Measurements from ENCODE around the gene SLCO4A1.

The SLCO4A1 gene

GRCh38 chr20:62686869-62687830 lies 44.8 kb downstream of the SLCO4A1 start:
- no peak for DNase-seq
- TF ChIP-seq GATA1 (IDR thresholded peaks at IDR 0.05; ENCODE audit: low read depth, low read length) (no peak), POLR2A (IDR thresholded peaks at IDR 0.05; ENCODE audit: low read length) (no peak)

GRCh38 chr20:62688083-62688482 lies 45.8 kb downstream of the SLCO4A1 start:
- no peak for DNase-seq
- TF ChIP-seq POLR2A (IDR thresholded peaks at IDR 0.05; ENCODE audit: low read length) (no peak), GATA1 (IDR thresholded peaks at IDR 0.05; ENCODE audit: low read depth, low read length) (no peak)

GRCh38 chr20:62688855-62689460 lies 46.7 kb downstream of the SLCO4A1 start:
- TF ChIP-seq GATA1 (IDR thresholded peaks at IDR 0.05; ENCODE audit: low read depth, low read length) (no peak), POLR2A (IDR thresholded peaks at IDR 0.05; ENCODE audit: low read length) (no peak)
- DNase-seq, result no peak

- no peak for TF ChIP-seq POLR2A (IDR thresholded peaks at IDR 0.05; ENCODE audit: low read length)
- TF ChIP-seq GATA1 (IDR thresholded peaks at IDR 0.05; ENCODE audit: low read depth, low read length), result no peak
- DNase-seq, result no peak
Observed at GRCh38 chr20:62689861-62690260, 47.6 kb downstream of the SLCO4A1 start.

GRCh38 chr20:62690261-62690820 lies 48.0 kb downstream of the SLCO4A1 start:
- no peak for DNase-seq
- TF ChIP-seq GATA1 (IDR thresholded peaks at IDR 0.05; ENCODE audit: low read depth, low read length) (no peak), POLR2A (IDR thresholded peaks at IDR 0.05; ENCODE audit: low read length) (no peak)

GRCh38 chr20:62691487-62691886 lies 49.2 kb downstream of the SLCO4A1 start:
- TF ChIP-seq POLR2A (IDR thresholded peaks at IDR 0.05; ENCODE audit: low read length), result no peak
- TF ChIP-seq GATA1 (IDR thresholded peaks at IDR 0.05; ENCODE audit: low read depth, low read length), result no peak

GRCh38 chr20:62692176-62692575 lies 49.9 kb downstream of the SLCO4A1 start:
- TF ChIP-seq GATA1 (IDR thresholded peaks at IDR 0.05; ENCODE audit: low read depth, low read length) (no peak), POLR2A (IDR thresholded peaks at IDR 0.05; ENCODE audit: low read length) (no peak)
- no peak for DNase-seq

More at GRCh38 chr20:62691487-62691886, 49.2 kb downstream of the SLCO4A1 start:
- DNase-seq, result no peak

GRCh38 chr20:62692801-62693523 lies 50.7 kb downstream of the SLCO4A1 start:
- TF ChIP-seq GATA1 (IDR thresholded peaks at IDR 0.05; ENCODE audit: low read depth, low read length) (no peak), POLR2A (IDR thresholded peaks at IDR 0.05; ENCODE audit: low read length) (no peak)
- no peak for DNase-seq

GRCh38 chr20:62693524-62693922 lies 51.2 kb downstream of the SLCO4A1 start:
- TF ChIP-seq GATA1 (IDR thresholded peaks at IDR 0.05; ENCODE audit: low read depth, low read length) (no peak), POLR2A (IDR thresholded peaks at IDR 0.05; ENCODE audit: low read length) (no peak)
- no peak for DNase-seq

- TF ChIP-seq GATA1 (IDR thresholded peaks at IDR 0.05; ENCODE audit: low read depth, low read length) (no peak), POLR2A (IDR thresholded peaks at IDR 0.05; ENCODE audit: low read length) (no peak)
- DNase-seq, result no peak
Observed at GRCh38 chr20:62694106-62694505, 51.8 kb downstream of the SLCO4A1 start.

GRCh38 chr20:62694868-62695267 lies 52.6 kb downstream of the SLCO4A1 start:
- no peak for TF ChIP-seq GATA1 (IDR thresholded peaks at IDR 0.05; ENCODE audit: low read depth, low read length)
- TF ChIP-seq POLR2A (IDR thresholded peaks at IDR 0.05; ENCODE audit: low read length), result no peak
- no peak for DNase-seq

- DNase-seq, result no peak
- TF ChIP-seq GATA1 (IDR thresholded peaks at IDR 0.05; ENCODE audit: low read depth, low read length) (no peak), POLR2A (IDR thresholded peaks at IDR 0.05; ENCODE audit: low read length) (no peak)
Observed at GRCh38 chr20:62695448-62696414, 53.4 kb downstream of the SLCO4A1 start.
